Measurements from ENCODE around the gene HTRA3.

GRCh38 chr4:8269535-8270417 is at the start of gene HTRA3:
- TF ChIP-seq CTCF (IDR thresholded peaks at IDR 0.05; ENCODE audit: insufficient read depth, low read length): no peak
- TF ChIP-seq POLR2AphosphoS5 (IDR thresholded peaks at IDR 0.05; ENCODE audit: low read depth): no peak
- TF ChIP-seq GABPA (IDR thresholded peaks at IDR 0.05; ENCODE audit: low read depth): no peak
- no peak for TF ChIP-seq REST (IDR thresholded peaks at IDR 0.05; ENCODE audit: insufficient replicate concordance, low read depth)
